ENCODE measurements around the gene LINC01488.

The LINC01488 gene

DNA sequence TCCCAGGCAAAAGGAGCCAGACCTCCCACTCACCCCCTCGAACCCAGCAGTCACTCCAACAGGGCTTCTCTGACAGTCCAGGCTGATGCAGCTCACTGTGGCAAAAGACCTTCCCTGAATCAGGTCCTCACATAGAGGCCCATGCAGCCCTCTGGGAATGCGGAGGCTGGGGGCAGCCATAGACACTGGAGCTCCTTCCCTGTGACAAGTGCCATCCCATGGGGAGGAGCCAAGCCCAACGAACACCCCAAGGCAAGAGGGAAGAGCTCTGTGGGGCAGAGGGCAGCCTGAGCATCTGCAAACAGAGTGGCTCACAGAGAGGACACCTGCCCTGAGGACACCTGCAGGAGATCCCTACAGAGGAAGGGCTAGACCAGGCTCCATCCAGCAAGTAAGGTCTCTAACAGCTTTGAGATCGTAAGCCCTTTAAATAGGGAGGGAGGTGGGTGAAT is at the start of gene LINC01488:
TSS of gene LINC01488 (plus strand) at position 271 of the 452 bp plus-strand sequence.
- DNase-seq: no peak

DNA sequence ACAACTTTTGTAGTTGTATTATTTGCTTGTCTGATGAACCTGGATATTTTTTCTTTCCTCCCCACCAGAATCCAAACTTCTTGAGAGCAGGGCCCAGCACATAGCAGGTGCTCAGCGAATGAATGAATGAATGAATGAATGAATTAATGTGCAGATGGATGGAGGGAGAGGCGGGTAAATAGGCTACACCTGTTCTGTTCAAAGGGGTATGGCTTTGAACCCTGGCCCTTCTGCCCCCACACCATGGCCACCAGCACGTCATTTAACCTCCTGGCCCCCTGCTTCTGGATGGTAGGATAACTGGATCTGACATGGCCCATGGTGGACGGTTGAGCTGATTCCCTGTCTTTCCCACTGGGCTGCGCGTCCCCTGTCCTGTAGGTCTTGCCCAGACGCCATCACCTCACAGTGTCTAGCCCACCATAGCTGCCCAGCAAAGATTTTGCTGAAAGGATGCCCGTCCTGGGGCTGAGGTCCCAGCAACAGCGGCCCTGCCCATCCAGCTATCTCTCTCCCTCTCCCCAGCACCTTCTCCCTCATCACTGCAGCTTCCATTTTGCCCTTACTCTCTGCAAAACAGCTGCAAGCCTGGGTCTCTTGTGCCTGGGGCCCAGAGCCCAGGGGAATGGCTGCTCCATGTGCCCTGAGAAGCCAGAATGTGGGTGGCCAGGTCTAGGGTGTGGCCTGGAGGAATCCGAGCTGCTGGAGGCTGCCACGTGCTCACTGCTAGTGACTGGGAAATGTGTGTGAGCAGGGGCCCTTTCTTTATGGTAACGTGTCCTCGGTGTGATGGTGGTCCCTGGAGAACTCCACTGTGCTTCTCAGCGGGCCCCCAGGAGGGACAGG is 49.3 kb upstream of the LINC01488 start:
- DNase-seq: no peak

DNA sequence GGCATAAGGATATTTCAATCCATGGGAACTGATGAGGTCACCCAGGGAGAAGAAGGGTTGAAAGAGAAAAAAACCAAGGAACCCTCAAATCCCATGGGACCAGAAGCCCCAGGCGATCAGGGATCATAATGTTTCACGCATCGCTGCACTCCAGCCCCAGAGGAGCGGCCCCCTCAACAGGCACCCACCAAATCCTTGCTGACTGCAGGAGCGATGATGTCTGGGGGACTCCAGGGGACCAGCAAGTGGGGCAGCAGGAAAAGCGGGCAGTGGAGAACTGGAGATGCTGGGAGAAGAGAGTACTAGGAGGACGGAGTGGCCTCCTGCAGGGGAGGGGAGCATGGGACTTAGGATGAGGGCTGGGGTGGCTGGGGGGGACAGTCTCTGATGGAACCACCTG is 47.7 kb upstream of the LINC01488 start:
- no peak for DNase-seq

DNA sequence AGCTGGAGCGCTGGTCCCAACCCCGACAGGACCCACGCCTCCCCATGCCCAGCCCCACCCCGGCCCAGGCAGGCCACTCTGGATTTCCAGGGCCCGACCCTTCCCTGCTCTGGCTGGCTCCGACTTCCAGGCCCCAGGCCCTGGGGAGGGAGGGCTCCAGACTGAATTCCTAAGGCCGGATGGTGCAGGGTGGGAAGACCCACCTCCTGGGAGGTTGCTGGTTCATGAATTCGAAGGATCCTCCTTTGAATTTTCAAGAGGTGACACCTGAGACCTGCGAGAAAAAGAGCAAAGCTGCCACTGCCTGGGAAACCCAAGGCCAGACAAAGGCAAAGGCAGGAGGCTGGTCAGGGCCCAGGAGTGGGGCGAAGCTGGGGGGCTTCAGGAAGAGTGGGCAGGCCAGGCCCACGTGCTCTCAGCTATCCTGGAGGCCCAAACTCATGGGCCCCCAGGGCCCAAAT is 47.0 kb upstream of the LINC01488 start:
- DNase-seq: no peak

DNA sequence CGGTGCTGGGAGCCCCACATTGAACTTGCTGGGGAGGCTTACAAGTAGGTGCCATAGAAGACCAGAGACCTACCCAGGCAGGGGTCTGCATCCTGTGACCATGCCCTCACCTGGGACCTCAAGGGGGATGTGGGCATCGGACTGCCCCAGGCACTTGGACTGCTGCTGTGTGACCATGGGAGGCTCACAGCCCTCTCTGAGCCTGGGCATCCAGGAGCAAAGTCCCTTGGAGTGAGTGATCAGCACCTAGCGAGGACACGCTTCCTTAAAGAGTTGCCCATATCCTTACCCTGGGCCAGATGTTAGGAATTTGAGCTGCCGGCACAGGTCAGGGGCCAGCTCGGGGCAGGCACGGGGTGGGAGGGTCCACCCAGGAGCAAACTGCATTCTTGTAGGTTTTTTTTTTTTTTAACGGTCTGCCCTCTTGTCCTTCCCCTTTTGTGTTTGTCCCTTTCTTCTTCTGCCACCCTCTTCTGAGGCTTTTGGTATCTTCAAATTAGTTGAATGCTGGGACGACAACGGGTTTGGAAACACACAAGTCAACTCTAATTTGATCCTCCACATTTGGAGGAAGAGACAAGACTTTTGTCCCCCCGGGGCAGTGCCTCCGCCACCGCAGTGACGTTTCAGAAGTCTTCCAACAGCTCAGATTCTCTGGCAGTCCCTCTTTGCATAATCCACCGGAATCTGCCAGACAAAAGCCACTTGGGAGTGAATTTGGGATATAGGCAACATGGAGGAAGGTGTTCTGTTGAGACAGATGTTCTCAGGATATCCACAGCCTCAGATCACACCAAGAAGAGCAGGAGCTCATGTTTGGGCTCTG is 46.1 kb upstream of the LINC01488 start:
- DNase-seq: no peak

DNA sequence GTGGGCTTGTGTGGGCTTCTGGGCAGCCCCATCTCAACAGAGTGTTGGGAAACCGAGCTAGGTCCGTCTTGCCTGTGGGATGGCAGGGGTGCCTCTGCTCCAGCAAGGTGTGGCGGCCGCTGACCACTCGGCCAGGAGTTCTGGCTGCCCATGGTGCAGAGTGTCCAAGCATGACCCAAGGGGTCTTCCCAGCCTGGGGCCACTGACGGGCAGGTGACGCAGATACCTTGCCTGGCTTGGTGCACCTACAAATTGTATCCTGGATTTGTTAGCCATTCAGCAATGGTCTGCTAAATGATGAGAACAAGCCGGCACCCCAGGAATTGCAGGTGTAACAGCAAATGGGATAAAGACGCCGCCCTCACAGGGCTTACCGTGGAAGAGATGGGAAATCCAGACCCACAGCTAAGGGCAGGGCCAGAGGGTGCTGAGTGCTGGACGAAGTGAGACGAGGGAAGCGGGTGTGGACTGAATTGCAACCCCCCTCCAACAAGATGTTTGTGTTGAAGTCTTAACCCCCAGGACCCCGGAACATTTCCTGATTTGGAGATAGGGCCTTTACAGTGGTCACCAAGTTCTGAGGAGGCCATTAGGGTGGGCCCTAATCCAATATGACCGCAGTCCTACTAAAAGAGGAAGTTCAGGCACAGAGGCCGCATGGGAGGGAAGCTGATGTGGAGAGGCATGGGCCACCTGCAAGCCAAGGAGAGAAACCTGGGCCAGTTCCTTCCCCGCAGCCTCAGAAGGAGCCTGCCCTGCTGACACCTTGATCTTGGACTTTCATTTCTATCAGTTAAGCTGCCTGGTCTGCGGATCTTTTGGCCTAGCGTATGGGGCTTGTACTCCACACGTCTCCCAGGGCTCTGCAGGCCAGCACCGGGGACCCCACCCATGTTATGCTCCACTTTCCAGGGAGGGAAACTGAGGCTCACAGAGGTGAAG is 45.2 kb upstream of the LINC01488 start:
- DNase-seq: no peak

DNA sequence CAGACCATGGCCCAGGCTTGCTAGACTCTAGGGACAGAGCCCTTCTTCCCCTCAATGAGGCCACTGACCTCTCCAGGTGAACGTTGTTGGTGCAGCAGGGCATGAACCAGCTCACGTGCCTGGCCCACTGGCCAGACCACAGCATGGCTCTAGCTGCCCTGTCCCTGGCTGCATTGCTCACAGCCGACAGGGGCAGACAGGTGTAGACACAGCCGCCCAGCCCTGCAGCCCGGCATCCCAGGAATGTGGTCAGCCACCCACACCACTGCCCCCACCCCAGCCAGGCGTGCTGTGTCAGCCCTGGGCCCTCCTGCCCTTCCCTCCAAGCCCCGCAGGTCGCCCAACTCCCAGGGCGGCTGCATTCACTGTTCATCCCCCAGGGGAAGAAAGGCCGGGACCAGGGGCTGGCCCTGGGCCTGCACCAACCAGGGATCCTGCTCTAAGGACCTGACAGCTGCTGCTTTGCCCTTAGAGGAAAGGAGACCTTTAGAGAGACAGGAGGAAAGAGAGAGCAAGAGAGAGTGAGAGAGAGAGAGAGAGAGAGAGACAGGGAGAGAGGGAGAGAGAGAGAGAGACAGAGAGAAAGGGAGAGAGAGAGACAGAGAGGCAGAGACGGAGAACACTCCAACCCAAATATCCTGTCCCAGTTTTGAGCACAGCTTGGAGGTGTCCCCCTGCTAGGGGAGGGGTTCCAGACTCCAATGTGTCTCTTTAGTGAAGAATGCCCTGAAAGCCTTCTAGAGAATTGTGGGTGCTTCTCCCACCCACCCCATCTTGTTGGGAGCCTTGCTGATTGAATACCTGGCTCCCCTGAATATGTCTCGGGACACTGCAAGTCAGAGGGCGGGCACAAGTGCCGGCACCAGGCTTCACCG is 44.2 kb upstream of the LINC01488 start:
- DNase-seq: no peak

DNA sequence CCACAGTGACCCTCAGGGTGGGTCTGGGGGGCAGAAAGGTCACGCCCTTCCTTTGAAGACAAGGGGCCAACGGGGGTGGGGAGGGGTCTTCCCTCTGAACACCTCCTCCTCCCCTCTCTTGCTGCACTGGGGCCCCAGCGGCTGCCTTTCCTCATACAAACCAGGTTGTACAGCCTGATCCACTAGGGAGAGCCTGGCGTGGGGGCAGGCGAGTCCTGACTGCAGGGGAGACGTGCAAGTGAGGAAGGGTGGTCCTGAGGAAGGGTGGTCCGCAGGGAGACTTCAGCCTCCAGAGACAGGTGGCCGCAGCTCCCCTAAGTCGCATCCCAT is 43.6 kb upstream of the LINC01488 start:
- DNase-seq: no peak

DNA sequence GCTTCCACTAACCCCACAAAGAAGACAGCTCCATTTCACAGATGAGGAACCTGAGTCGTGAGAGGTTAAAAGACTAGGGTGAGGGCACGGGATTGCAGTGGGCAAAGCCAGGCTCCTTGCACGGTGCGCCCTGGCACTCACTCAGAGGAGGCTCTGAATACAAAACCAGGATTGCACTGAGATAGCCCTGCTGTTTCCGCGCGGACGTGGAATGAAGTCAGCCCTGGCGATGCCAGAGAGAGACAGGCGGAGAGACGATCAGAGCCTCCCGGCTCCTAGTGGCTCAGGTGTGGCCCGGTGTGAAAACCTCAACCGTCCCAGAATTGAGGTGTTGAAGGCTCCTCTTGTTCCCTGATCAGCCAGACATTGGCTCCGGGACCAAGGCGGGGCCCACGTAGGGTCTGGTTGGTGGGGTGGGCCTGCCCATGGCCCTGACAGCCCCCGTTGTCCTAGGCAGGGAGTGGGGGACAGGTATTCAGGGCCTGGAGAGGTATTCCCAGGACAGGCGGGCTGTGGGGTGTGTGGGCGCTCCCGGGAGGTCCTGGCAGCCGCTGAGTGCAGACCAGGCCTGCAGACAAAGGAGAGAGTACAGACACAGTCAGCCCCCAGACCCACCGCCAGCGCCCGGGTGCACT is 43.1 kb upstream of the LINC01488 start:
- DNase-seq: no peak

DNA sequence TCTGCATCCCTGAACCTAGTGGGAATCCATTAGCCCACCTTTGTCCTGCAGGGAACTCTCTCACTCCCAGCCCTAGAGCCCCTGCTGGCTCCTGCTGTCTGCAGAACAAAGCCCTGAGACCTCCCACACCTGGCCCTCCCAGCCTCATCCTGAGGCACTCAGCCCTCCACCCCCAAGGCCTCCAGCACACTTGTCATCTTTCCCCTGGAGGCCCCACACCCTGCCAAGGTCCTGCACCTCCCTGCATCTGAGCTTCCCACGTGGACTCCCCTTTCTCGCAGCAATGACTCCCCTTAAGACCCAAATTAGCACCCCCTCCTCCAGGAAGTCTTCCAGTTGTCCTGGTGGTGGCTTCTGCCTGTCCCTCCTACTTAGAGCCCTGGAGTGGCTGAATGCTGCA is 42.3 kb upstream of the LINC01488 start:
- no peak for DNase-seq

DNA sequence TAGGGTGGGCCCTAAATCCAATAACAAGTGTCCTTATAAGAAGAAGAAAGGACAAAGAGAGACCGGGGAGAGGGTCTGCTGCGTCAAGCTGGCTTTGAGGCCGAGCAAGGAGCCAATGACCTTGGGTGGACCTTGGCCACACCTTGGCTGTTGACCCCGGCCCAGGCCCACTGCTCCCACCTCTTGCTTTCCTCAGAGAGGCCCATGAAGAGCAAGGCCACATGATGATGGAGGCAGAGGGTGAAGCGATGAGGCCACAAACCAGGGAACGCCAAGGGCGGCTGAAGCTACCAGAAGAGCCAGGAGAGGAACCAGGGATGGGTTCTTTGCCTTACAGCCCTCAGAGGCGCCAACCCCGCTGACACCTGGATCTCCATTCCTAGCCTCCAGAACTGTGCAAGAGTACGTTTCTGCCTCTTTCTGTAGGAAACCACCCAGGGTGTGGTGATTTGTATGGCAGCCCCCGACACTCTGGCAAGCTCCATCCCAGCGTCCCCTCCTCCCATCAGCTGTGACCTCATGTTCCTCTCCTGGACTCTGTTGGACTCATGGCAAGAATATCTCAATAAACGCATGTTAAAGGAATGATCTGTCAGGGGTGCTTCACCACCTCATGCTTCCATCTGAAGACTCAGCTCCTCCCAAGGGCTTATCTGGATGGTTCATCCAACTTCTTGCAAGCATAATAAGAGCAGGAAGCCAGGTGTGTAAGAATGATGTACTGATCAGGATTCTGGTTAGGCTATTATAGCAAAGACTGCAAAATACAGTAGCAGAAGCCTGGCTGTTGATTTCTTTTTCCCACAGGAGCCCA is 41.6 kb upstream of the LINC01488 start:
- DNase-seq: no peak

DNA sequence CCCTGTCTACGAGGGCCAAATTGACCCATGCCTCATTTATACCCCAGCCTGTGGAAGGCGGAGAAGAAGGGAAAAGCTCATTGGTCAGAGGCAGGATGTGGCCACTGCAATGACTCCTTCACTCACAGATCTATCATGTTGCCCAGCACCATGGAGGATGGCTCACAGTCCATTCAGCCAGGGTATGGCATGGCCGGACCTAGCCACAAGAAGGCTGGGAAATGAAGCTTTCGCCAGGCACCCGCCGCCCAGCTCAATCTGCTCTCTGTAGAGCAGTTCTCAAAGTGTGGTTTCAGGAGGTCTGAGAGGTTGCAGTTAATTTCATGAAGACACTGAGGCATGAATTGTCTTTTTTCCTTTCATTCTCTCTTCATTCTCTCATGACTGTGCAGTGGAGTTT is 40.6 kb upstream of the LINC01488 start:
- no peak for DNase-seq

DNA sequence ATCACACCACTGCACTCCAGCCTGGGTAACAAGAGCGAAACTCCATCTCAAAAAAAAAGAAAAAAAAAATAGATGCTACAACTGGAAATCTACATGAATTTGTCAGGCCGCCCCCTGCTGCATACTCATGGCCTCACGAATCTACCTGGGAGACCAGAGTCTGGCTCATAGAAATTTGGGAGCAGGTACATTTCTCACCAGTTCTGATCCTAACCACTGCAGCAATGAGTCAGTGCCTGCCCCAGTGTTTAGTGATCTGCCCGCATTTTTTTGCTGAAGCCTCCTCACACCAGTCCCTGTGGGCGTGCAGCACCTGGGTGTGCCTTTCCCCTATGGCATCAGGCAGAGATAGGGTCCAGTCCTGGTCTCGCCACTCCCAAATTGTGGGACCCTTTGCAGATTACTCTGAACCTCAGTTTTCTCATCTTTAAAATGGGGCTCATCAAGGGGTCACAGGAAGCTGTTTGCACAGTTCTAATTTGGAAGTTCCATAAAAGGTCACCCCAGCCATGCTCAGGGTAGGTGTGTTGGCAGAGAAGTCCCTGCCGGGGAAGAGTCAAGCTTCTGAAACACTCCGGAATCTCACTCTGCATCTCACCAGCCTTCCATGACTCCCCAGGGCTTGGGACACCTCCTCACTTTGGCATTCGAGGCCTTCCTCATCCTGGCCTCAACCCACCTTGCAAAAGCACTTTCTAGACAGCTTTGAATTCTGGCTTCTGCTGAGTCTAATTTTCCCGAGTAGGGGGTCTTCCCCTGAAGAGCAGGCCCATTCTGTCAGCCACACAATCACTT is 39.3 kb upstream of the LINC01488 start:
- DNase-seq: no peak

DNA sequence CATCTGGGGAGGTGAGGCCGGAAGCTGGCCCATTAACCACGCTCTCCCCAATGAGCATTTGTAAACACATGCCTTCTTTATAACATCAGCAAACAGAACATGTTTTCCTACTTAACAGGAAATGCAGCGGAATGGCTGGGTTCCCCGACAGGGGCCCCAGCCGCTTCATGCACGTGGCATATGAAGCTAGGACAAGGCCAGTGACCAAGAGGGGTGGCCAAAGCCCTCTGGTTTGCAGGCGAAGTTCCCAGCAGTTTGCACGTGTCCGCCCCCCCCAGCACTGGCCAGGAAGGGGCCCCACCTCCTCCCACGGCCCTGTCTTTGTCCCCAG is 38.7 kb upstream of the LINC01488 start:
- peak in 5 of 14 donors; percentile 59 to 67 (median 60) for DNase-seq

DNA sequence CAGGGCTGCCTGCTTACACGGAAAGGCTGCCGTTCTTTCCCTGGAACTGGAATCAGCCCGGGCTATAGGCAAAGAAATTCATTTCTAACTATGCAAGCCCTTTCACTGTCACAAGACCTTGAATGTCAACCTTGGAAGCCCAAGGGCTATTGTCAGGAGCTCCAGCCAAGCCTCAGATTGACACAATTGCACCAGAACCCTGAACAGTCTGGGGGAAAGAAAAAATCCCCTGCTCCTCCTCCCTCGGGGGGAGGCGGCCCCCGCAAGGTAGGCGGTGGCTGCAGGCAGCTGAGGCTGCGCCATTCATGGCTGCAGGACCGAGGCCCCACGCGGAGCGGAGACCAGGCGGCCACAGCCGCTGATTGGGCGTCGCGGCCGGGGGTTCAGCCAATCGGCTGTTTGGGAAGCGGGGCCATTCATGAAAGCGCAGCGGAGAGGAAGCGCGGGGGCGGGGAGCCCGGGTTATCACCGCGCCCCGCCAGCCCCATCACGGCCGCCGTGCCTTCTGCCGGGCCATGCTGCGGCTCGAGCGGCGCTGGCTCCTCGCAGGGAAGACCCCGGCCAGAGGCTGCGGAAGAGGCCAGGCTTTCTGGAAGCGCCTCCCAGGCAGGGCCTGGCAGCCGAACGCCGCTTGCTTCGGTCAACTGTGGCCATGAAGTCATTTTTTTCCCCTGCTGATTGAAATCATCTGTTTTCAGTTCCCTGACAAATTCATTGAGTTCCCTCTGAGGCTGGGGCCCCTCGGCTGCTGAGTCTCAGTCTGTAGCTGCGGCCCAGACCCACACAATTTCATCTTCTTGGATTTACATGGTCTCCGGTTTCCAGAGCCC is 38.1 kb upstream of the LINC01488 start:
- peak; percentile 39 to 92 (median 78) for DNase-seq

DNA sequence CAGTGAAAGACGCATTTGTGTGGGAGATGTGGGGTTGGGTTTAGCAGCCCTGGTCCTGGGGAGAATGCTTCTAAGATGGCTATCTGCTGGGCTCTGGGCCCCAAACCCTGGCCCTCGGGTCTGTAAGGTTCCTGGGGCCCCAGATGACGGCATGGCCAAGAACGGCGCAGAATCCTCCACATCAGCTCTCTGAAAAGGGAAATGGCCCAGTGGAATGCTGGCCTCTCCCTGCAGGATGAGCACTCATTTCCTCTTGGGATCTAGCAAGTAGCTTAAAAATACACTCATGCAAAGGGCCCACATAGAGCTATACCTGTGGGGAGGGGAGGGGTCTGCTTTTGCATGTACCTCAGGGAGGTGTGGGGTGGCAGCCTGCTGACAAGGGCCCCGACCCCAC is 37.5 kb upstream of the LINC01488 start:
- no peak for DNase-seq

DNA sequence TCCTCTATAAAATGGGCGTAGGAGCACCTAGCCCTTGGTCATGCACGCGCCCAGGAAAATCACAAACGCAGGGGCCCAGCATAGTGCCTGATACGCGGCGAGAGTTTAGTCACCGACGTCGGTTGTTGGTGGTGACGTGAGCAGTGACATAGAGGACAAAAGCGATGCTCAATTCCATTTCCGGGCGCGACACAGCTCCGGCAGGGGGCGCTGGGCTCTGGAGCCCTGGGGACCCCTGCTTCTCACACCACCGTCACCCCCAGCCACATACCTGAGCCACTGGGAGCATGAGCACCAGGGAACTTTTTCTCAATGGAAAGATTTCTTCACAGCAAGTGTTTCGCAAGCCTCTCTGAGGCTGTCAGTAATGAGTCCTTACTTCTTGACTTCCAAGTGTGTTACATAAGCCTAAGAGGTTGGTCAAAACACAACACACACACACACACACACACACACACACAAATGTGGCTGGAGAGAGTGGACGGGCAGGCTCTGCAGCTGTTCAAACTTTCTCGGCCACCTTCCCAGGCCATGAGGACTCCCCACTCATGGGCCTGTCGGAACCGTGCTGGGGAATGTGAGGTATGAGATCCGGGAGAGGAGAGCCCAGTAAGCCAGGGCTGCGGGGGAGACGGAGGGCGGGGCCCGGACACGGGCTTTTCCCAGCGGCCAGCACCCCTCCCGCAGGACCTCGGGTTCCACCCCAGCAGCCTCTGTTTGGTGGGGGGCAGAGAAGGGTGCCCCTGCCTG is 36.9 kb upstream of the LINC01488 start:
- DNase-seq: peak in 6 of 14 donors; percentile 8 to 48 (median 38)

DNA sequence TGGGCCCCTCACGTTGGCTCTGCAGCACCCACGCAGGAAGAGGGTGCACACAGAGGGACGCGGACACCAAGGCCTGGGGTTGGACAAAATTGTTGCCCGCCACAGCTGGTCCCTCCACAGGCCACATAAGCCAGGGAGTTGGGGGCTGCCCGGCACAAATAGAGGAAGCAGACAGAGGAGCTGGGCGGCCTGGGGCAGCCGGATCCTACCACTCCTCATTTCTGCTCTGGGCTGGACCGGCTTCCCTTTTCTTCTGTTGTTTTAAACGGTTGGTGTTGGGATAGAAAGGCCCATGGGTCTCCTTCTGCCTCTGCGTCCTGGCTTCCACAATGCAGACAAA is 36.4 kb upstream of the LINC01488 start:
- DNase-seq: peak in 4 of 14 donors; percentile 24 to 38 (median 36)
